G401.6 (cell line): ENCODE results near the gene MUC12.

Source experiments
- FAIRE-seq: peaks from 2 replicates; lab custom pipeline; 2012; peaks lifted over from hg19 to GRCh38; lab: Jason Lieb, UNC

MUC12 gene

DNA sequence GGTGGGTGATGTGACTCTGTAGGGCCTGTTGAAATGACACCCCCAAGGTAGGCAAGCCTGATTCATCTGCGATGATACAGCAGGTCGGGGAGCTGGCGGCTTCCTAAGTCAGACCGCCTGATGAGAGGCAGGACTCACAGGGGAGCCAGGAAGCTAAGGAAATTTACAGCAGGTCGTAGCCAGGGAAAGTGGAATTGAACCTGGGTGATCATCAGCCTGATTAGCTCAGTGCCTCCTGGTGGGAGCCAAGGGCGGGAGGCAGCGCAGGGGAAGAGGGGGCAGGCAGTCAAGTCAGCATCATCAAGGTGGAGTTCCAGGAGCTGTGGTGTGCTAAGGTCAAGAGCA lies 97.4 kb downstream of the MUC12 start:
- FAIRE-seq, result no peak

DNA sequence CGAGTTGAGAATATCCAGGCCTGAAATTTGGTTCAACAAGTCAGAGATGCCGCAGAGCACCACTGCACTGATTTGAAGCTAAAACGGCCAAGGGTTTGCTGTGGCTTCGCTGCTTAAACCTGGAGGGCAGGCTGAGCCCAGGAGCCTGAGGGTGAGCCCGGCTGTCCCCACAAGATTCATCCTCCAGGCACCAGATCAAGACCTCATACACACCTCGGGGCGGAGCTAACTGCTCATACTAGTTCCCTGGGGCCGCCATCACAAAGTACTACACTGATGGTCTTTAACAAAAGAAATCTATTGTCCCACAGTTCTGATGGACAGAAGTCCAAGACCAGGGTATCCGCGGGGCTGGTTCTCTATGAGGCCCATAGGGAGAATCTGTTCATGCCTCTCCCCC lies 99.0 kb downstream of the MUC12 start:
- no peak for FAIRE-seq
